Right ventricle myocardium inferior (tissue), 1 donor: Measurements from ENCODE around the gene C14orf132. TPM values are rescaled to one million over a fixed set of nuclear protein-coding genes. Genes with fewer than 3 reads are reported as not detected.
"Not testable (repeated sequence)": the region's sequence is repeated elsewhere in the genome, so short reads cannot be mapped to it uniquely, and the experiment has no call there.

Experiments used
- ATAC-seq: fragments of 200-7000 bp; cut with Tn5 transposase; one replicate; pipeline ENCODE4 v1.9.1; 2020; ENCODE audit warnings: mild to moderate bottlenecking, moderate library complexity
- DNase-seq: peaks from one replicate; pipeline ENCODE4 v3.0.0; 2021; ENCODE audit errors: missing footprints
- intact Hi-C: fragments of 100-400 bp; cut with DNase I; formaldehyde crosslinking; loops from one replicate; pipeline ENCODE4 v1.11.0; 2022
- total RNA-seq: library from RNA; stranded (reverse); fragmentation: NEBNext Ultra II Directional; extraction: Animal tissue kit (Norgen Biotek cat#: 25700); gene quantifications from one replicate; pipeline ENCODE4 v1.2.1, GENCODE V29; 2021
- donor health status: DM: no; HTN: yes; CAD: no; lungs with severe emphysema.

C14orf132 gene
- total RNA-seq, 1 donor from 2014 or later = 1.5 TPM

GRCh38 chr14:96056509-96057422, 17.6 kb downstream of the C14orf132 start:
- intact Hi-C loops = no loop called here
- no peak for ATAC-seq
- DNase-seq = no peak

- DNase-seq (no peak), ATAC-seq (no peak)
- intact Hi-C loops = no loop called here
Observed at GRCh38 chr14:96057738-96058137, 18.6 kb downstream of the C14orf132 start.

- ATAC-seq (no peak), DNase-seq (no peak)
- intact Hi-C loops = no loop called here
Observed at GRCh38 chr14:96058576-96059200, 19.5 kb downstream of the C14orf132 start.

GRCh38 chr14:96059519-96060135, 20.5 kb downstream of the C14orf132 start:
- no peak for ATAC-seq
- no peak for DNase-seq
- intact Hi-C loops = no loop called here

GRCh38 chr14:96060186-96060933, 21.2 kb downstream of the C14orf132 start:
- DNase-seq (no peak), ATAC-seq (no peak)
- intact Hi-C loops = no loop called here

GRCh38 chr14:96062010-96062409, 22.8 kb downstream of the C14orf132 start:
- ATAC-seq = no peak
- intact Hi-C loops = no loop called here
- no peak for DNase-seq

- no peak for DNase-seq
- intact Hi-C loops = no loop called here
Observed at GRCh38 chr14:96062506-96062905, 23.3 kb downstream of the C14orf132 start.

GRCh38 chr14:96064866-96065265, 25.7 kb downstream of the C14orf132 start:
- intact Hi-C loops = no loop called here
- no peak for ATAC-seq
- DNase-seq = no peak

More at GRCh38 chr14:96062506-96062905, 23.3 kb downstream of the C14orf132 start:
- no peak for ATAC-seq

GRCh38 chr14:96065661-96066459, 26.7 kb downstream of the C14orf132 start:
- no peak for ATAC-seq
- no peak for DNase-seq
- intact Hi-C loops = no loop called here

- no peak for DNase-seq
- intact Hi-C loops = no loop called here
- ATAC-seq = no peak
Observed at GRCh38 chr14:96066976-96067375, 27.8 kb downstream of the C14orf132 start.

- intact Hi-C loops = no loop called here
- DNase-seq (no peak), ATAC-seq (no peak)
Observed at GRCh38 chr14:96067985-96068930, 29.1 kb downstream of the C14orf132 start.

GRCh38 chr14:96069421-96069820, 30.3 kb downstream of the C14orf132 start:
- intact Hi-C loops = no loop called here
- DNase-seq (no peak), ATAC-seq (no peak)

- intact Hi-C loops = no loop called here
- DNase-seq (no peak), ATAC-seq (no peak)
Observed at GRCh38 chr14:96071561-96071960, 32.4 kb downstream of the C14orf132 start.

GRCh38 chr14:96072076-96072475, 32.9 kb downstream of the C14orf132 start:
- intact Hi-C loops = no loop called here
- ATAC-seq (no peak), DNase-seq (no peak)

- no peak for DNase-seq
- intact Hi-C loops = no loop called here
- no peak for ATAC-seq
Observed at GRCh38 chr14:96072746-96073145, 33.6 kb downstream of the C14orf132 start.

GRCh38 chr14:96073260-96074039, 34.3 kb downstream of the C14orf132 start:
- DNase-seq, intact Hi-C loops, ATAC-seq: not testable (repeated sequence)
